Measurements from ENCODE around the gene TGFBR3L. TPM values are rescaled to one million over a fixed set of nuclear protein-coding genes. Genes with fewer than 3 reads are reported as not detected.

Gene TGFBR3L
- total and polyA plus RNA-seq, 2 of the 13 experiments (the other 11 are each of a cell fraction or from before 2014, with no cell fraction given): 0.20 to 1.0 TPM

DNA sequence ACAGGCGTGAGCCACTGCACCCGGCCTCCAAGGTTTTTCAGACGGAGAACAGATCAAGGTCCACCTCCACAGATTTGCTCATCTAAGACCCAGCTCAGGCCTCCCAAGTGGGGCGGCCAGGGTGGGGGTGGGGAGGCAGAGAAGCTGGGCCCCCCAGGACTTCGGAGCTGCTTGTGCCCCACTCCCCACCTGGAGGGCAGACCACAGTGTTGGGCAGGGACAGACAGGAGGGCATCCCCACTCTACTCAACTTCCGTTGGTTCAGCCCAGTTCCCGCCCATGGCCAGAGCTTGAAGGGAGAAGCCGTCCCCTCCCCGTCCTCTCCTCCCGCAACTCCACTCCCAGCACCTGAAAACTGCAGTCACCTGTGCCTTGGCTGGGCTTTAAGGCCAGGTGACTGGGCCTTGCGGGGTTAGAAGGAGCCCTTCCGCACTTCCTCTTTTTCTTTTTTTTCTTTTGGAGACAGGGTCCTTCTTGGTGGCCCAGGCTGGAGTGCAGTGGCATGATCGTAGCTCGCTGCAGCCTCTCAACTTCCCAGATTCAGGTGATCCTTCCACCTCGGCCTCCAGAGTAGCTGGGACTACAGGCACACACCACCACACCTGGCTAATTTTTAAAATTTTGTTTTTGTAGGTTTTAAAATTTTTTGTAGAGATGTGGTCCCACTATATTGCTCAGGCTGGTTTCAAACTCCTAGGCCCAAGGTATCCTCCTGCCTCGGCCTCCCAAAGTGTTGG lies 27.1 kb upstream of the TGFBR3L start (continued):
- TF ChIP-seq HOXA3 (CRISPR knock-in tag; IDR thresholded peaks at IDR 0.05) (0 out of 2 replicates have a peak, but pooled peaks have one; percentile 31), ZNF552 (CRISPR knock-in tag; IDR thresholded peaks at IDR 0.05; ENCODE audit: borderline replicate concordance) (0 out of 2 replicates have a peak, but pooled peaks have one; percentile 35), HNRNPLL (IDR thresholded peaks at IDR 0.05; ENCODE audit: low read depth, low read length, poor library complexity, severe bottlenecking) (peak; percentile 29), ISL2 (CRISPR knock-in tag; IDR thresholded peaks at IDR 0.05) (0 out of 2 replicates have a peak, but pooled peaks have one; percentile 18), SAP130 (CRISPR knock-in tag; IDR thresholded peaks at IDR 0.05; ENCODE audit: low read depth) (peak; percentile 42), HMG20A (CRISPR knock-in tag; IDR thresholded peaks at IDR 0.05; ENCODE audit: borderline replicate concordance) (no peak), ZNF138 (CRISPR knock-in tag; IDR thresholded peaks at IDR 0.05; ENCODE audit: low read depth) (0 out of 2 replicates have a peak, but pooled peaks have one; percentile 10), SMYD3 (CRISPR knock-in tag; IDR thresholded peaks at IDR 0.05) (no peak), ZMYM3 (CRISPR knock-in tag; IDR thresholded peaks at IDR 0.05) (peak; percentile 57; the same call in 1 of the 2 replicates), ZNF800 (CRISPR knock-in tag; IDR thresholded peaks at IDR 0.05) (0 out of 2 replicates have a peak, but pooled peaks have one; percentile 28), ZSCAN20 (CRISPR knock-in tag; IDR thresholded peaks at IDR 0.05; ENCODE audit: borderline replicate concordance) (no peak), REPIN1 (CRISPR knock-in tag; IDR thresholded peaks at IDR 0.05; ENCODE audit: borderline replicate concordance, low read depth) (no peak), SIN3A (IDR thresholded peaks at IDR 0.05; ENCODE audit: borderline replicate concordance, low read depth, low read length) (no peak), ZNF10 (CRISPR knock-in tag; IDR thresholded peaks at IDR 0.05; ENCODE audit: borderline replicate concordance, low read depth) (no peak), RXRA (CRISPR knock-in tag; IDR thresholded peaks at IDR 0.05) (no peak), NFKB2 (CRISPR knock-in tag; IDR thresholded peaks at IDR 0.05; ENCODE audit: borderline replicate concordance) (no peak), TAF1 (CRISPR knock-in tag; IDR thresholded peaks at IDR 0.05) (no peak), RFX1 (IDR thresholded peaks at IDR 0.05) (no peak), RBFOX2 (IDR thresholded peaks at IDR 0.05; ENCODE audit: low read depth, low read length) (no peak)
- TF ChIP-seq, protein P1, sequence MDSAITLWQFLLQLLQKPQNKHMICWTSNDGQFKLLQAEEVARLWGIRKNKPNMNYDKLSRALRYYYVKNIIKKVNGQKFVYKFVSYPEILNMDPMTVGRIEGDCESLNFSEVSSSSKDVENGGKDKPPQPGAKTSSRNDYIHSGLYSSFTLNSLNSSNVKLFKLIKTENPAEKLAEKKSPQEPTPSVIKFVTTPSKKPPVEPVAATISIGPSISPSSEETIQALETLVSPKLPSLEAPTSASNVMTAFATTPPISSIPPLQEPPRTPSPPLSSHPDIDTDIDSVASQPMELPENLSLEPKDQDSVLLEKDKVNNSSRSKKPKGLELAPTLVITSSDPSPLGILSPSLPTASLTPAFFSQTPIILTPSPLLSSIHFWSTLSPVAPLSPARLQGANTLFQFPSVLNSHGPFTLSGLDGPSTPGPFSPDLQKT (CRISPR knock-in tag; IDR thresholded peaks at IDR 0.05; ENCODE audit: borderline replicate concordance): no peak
- TF ChIP-seq, protein P2, sequence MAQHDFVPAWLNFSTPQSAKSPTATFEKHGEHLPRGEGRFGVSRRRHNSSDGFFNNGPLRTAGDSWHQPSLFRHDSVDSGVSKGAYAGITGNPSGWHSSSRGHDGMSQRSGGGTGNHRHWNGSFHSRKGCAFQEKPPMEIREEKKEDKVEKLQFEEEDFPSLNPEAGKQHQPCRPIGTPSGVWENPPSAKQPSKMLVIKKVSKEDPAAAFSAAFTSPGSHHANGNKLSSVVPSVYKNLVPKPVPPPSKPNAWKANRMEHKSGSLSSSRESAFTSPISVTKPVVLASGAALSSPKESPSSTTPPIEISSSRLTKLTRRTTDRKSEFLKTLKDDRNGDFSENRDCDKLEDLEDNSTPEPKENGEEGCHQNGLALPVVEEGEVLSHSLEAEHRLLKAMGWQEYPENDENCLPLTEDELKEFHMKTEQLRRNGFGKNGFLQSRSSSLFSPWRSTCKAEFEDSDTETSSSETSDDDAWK (CRISPR knock-in tag; IDR thresholded peaks at IDR 0.05): no peak
- TF ChIP-seq, protein P3, sequence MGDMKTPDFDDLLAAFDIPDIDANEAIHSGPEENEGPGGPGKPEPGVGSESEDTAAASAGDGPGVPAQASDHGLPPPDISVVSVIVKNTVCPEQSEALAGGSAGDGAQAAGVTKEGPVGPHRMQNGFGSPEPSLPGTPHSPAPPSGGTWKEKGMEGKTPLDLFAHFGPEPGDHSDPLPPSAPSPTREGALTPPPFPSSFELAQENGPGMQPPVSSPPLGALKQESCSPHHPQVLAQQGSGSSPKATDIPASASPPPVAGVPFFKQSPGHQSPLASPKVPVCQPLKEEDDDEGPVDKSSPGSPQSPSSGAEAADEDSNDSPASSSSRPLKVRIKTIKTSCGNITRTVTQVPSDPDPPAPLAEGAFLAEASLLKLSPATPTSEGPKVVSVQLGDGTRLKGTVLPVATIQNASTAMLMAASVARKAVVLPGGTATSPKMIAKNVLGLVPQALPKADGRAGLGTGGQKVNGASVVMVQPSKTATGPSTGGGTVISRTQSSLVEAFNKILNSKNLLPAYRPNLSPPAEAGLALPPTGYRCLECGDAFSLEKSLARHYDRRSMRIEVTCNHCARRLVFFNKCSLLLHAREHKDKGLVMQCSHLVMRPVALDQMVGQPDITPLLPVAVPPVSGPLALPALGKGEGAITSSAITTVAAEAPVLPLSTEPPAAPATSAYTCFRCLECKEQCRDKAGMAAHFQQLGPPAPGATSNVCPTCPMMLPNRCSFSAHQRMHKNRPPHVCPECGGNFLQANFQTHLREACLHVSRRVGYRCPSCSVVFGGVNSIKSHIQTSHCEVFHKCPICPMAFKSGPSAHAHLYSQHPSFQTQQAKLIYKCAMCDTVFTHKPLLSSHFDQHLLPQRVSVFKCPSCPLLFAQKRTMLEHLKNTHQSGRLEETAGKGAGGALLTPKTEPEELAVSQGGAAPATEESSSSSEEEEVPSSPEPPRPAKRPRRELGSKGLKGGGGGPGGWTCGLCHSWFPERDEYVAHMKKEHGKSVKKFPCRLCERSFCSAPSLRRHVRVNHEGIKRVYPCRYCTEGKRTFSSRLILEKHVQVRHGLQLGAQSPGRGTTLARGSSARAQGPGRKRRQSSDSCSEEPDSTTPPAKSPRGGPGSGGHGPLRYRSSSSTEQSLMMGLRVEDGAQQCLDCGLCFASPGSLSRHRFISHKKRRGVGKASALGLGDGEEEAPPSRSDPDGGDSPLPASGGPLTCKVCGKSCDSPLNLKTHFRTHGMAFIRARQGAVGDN (CRISPR knock-in tag; IDR thresholded peaks at IDR 0.05): peak; percentile 57

Measured in HepG2 (cell line).